ENCODE results near the gene TRMT44.

DNA sequence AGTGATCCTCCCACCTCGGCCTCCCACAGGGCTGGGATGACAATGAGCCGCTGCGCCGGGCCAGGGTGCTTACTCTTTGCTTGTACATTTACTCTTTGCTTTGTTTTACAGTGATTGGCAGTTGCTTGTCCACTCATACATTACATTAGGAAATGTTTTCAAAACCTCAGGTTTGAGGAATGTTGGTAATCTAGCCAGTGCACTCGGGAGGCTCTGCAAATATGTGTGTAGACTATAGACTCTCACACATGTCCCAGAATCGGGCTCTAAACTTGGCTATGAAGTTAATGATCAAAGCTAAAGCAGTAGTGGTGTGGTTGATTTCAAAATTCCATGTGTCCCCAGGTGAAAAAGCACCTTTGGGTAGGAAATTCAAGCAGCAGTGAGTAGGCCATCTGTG lies 20.5 kb downstream of the TRMT44 start:
- TF ChIP-seq CTCF (IDR thresholded peaks at IDR 0.05) (no peak), EZH2 (IDR thresholded peaks at IDR 0.05; ENCODE audit: borderline replicate concordance, insufficient read depth, low read depth, low read length, poor library complexity, severe bottlenecking) (no peak)
